ENCODE results near the gene CRYBA2.

Gene CRYBA2

GRCh38 chr2:218981881-218982585 is 11.2 kb downstream of the CRYBA2 start:
- H3K4me3 ChIP-seq (ENCODE audit: low read depth, low read length), result peak overlapping the region; percentile 56
- peaks cover 82% of the 10 kb centered on the region for H3K27me3 ChIP-seq (ENCODE audit: insufficient read depth, low read length)
- H2AFZ ChIP-seq (ENCODE audit: low read length, unreplicated experiment), result peak overlapping the region; percentile 5
- H3K79me2 ChIP-seq (ENCODE audit: control insufficient read depth, insufficient read depth, low read length, unreplicated experiment), result no peaks in the 10 kb centered on the region
- H3K27ac ChIP-seq (ENCODE audit: low read depth, low read length), result no peak overlapping the region
- H3K4me1 ChIP-seq (ENCODE audit: control insufficient read depth, insufficient read depth, low read length, unreplicated experiment), result no peaks in the 10 kb centered on the region
- no peaks in the 10 kb centered on the region for H3K36me3 ChIP-seq (ENCODE audit: insufficient read depth, low read length)

GRCh38 chr2:218981390-218981880 is 11.8 kb downstream of the CRYBA2 start:
- H3K4me1 ChIP-seq (ENCODE audit: control insufficient read depth, insufficient read depth, low read length, unreplicated experiment), result no peaks in the 10 kb centered on the region
- peaks cover 82% of the 10 kb centered on the region for H3K27me3 ChIP-seq (ENCODE audit: insufficient read depth, low read length)
- H3K36me3 ChIP-seq (ENCODE audit: insufficient read depth, low read length), result no peaks in the 10 kb centered on the region
- no peak overlapping the region for H2AFZ ChIP-seq (ENCODE audit: low read length, unreplicated experiment)
- no peak overlapping the region for H3K27ac ChIP-seq (ENCODE audit: low read depth, low read length)
- peak overlapping the region; percentile 56; the same call in 1 of the 2 replicates for H3K4me3 ChIP-seq (ENCODE audit: low read depth, low read length)
- no peaks in the 10 kb centered on the region for H3K79me2 ChIP-seq (ENCODE audit: control insufficient read depth, insufficient read depth, low read length, unreplicated experiment)

DNA sequence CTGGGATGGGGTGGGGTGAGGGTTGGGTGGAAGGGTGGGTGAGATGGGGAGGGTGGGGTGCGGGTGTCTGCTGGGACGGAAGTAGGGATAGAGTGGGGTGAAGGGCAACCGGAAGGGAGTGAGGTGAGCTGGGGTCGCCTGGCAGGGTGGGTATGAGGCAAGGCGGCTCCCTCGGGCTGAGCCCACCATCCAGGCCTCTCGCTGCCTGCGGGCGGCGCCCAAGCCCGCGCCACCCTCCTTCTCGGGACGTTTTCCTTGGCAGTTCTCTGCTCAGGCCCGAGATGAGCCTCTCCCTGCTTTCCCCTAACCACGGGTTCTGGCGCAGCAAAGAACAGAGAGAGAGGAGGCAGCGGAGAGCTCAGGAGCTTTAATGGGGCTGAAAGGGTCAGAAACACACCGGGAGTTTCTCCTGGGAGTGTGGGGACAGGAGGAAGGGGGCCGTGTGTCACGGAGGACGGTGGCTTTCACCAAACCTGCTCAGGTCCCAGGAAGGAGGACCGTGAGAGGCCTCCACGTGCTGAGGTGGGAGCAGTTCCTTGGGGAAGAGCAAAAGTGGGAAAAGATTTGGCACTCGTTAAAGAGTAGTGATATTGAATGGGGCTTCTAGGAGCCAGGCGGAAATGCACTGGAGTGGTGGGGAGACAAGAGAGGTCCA is 12.4 kb downstream of the CRYBA2 start:
- Histone ChIP-seq H3K27me3 (ENCODE audit: insufficient read depth, low read length) (peaks cover 82% of the 10 kb centered on the region), H3K36me3 (ENCODE audit: insufficient read depth, low read length) (no peaks in the 10 kb centered on the region), H3K4me1 (ENCODE audit: control insufficient read depth, insufficient read depth, low read length, unreplicated experiment) (no peaks in the 10 kb centered on the region), H2AFZ (ENCODE audit: low read length, unreplicated experiment) (no peak overlapping the region), H3K27ac (ENCODE audit: low read depth, low read length) (no peak overlapping the region), H3K4me3 (ENCODE audit: low read depth, low read length) (peak overlapping the region; percentile 42), H3K79me2 (ENCODE audit: control insufficient read depth, insufficient read depth, low read length, unreplicated experiment) (no peaks in the 10 kb centered on the region)

DNA sequence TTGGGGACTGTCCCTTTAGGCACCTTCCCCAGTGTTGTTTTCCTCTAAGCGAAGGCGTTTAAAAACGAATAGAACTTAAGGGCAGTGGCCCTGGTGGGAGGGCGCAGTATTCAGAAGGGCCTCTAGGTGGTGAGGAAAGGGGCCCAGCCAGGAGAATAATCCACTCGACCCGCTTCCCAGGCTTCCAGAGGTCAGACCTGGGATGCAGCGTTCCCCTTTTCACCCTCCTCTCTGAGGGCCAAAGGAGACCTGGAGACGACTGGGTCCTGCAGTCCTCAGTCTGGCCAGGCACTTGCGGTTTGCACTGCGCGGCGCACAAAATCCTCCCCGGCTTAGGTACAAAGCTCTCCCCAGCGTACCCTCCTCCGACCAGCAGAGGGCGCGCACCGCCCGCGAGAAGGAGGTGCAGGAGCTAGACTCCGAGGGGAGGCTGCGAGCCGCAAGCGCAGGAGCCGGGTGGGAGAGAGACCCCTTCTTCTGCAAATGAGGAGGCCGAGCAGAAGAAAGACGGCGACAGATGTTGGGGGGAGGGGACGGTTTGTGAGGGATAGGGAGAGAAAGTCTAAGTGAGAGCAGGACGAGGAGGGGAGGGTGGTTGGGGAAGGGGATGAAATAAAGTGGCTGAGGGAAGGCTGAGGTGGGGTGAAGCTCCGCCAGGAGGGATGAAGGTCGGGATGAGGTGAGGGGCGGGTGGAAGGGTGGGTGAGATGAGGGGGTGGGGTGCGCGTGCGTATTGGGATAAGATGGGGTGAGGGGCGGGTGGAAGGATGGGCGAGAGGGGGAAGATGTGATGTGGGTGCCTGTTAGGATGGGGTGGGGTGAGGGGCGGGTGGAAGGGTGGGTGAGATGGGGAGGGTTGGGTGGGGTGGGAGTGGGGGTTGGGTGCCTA is 13.1 kb downstream of the CRYBA2 start:
- Histone ChIP-seq H3K79me2 (ENCODE audit: control insufficient read depth, insufficient read depth, low read length, unreplicated experiment) (no peaks in the 10 kb centered on the region), H3K27me3 (ENCODE audit: insufficient read depth, low read length) (peaks cover 82% of the 10 kb centered on the region), H3K4me1 (ENCODE audit: control insufficient read depth, insufficient read depth, low read length, unreplicated experiment) (no peaks in the 10 kb centered on the region), H3K27ac (ENCODE audit: low read depth, low read length) (no peak overlapping the region), H3K36me3 (ENCODE audit: insufficient read depth, low read length) (no peaks in the 10 kb centered on the region), H3K4me3 (ENCODE audit: low read depth, low read length) (peak overlapping the region; percentile 67), H2AFZ (ENCODE audit: low read length, unreplicated experiment) (no peak overlapping the region)

DNA sequence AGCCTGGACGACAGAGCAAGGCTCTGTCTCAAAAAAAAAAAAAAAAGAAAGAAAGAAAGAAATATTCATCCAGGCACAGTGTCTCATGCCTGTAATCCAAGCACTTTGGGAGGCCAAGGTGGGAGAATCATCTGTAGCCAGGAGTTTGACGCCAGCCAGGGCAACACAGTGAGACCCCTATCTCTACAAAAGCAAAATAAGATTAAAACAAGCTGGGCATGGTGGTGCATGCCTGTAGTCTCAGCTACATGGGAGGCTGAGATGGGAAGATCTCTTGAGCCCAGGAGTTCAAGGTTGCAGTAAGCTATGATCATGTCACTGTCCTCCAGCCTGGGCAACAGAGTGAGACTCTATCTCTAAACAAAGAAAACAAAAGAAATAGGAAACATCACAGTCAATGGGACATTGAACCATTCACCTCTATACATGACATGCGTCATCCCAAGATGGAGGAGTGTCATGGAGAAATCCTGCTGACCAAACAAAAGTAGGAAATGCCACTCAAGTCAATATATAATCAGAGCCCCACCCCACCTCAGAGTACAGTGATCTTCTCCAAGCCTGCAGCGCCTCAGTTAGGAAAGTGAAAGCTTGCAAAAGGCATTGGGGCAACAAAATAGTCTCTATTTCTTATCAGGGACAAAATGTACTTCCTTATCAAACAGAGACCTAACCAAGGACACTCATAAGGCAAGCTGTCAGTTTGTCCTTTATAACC is 18.0 kb downstream of the CRYBA2 start:
- Histone ChIP-seq H3K36me3 (ENCODE audit: insufficient read depth, low read length) (no peaks in the 10 kb centered on the region), H3K27me3 (ENCODE audit: insufficient read depth, low read length) (peaks cover 76% of the 10 kb centered on the region), H2AFZ (ENCODE audit: low read length, unreplicated experiment) (no peak overlapping the region), H3K4me1 (ENCODE audit: control insufficient read depth, insufficient read depth, low read length, unreplicated experiment) (no peaks in the 10 kb centered on the region), H3K79me2 (ENCODE audit: control insufficient read depth, insufficient read depth, low read length, unreplicated experiment) (no peaks in the 10 kb centered on the region), H3K27ac (ENCODE audit: low read depth, low read length) (no peak overlapping the region), H3K4me3 (ENCODE audit: low read depth, low read length) (no peak overlapping the region)

DNA sequence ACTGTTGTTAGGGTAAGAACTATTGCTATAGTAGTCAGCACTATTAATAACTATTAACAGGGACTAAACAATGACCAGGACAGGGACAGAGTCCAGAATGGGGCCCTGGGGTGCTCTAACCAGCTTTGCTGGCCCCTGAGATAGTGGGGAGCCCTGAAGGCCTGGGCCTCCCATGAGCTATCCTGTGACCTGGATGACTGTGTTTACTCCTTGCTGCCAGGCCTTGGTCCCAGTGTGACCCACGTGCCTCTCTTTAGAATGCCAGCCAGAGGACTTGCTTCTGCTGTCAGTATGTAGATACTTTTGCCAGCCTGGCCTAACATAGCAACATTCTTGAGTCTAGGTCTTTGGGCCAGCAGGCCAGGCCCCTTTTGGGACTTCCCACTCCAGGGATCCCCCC is 22.3 kb downstream of the CRYBA2 start:
- H3K79me2 ChIP-seq (ENCODE audit: control insufficient read depth, insufficient read depth, low read length, unreplicated experiment), result no peaks in the 10 kb centered on the region
- no peak overlapping the region for H3K27ac ChIP-seq (ENCODE audit: low read depth, low read length)
- no peaks in the 10 kb centered on the region for H3K36me3 ChIP-seq (ENCODE audit: insufficient read depth, low read length)
- H3K27me3 ChIP-seq (ENCODE audit: insufficient read depth, low read length), result peaks cover 79% of the 10 kb centered on the region
- no peak overlapping the region for H3K4me3 ChIP-seq (ENCODE audit: low read depth, low read length)
- no peaks in the 10 kb centered on the region for H3K4me1 ChIP-seq (ENCODE audit: control insufficient read depth, insufficient read depth, low read length, unreplicated experiment)
- H2AFZ ChIP-seq (ENCODE audit: low read length, unreplicated experiment), result no peak overlapping the region

- Histone ChIP-seq H3K4me1 (ENCODE audit: control insufficient read depth, insufficient read depth, low read length, unreplicated experiment) (peaks cover 13% of the 10 kb centered on the region), H2AFZ (ENCODE audit: low read length, unreplicated experiment) (peak overlapping the region; percentile 11), H3K79me2 (ENCODE audit: control insufficient read depth, insufficient read depth, low read length, unreplicated experiment) (no peaks in the 10 kb centered on the region), H3K27me3 (ENCODE audit: insufficient read depth, low read length) (peaks cover 60% of the 10 kb centered on the region), H3K27ac (ENCODE audit: low read depth, low read length) (peak overlapping the region; percentile 81), H3K36me3 (ENCODE audit: insufficient read depth, low read length) (no peaks in the 10 kb centered on the region), H3K4me3 (ENCODE audit: low read depth, low read length) (peak overlapping the region; percentile 52)
Measured at GRCh38 chr2:218964041-218964771, 29.0 kb downstream of the CRYBA2 start.

GRCh38 chr2:218963601-218964000 is 29.6 kb downstream of the CRYBA2 start:
- Histone ChIP-seq H3K4me3 (ENCODE audit: low read depth, low read length) (peak overlapping the region; percentile 52), H3K4me1 (ENCODE audit: control insufficient read depth, insufficient read depth, low read length, unreplicated experiment) (peaks cover 13% of the 10 kb centered on the region), H2AFZ (ENCODE audit: low read length, unreplicated experiment) (peak overlapping the region; percentile 11), H3K27me3 (ENCODE audit: insufficient read depth, low read length) (peaks cover 62% of the 10 kb centered on the region), H3K79me2 (ENCODE audit: control insufficient read depth, insufficient read depth, low read length, unreplicated experiment) (no peaks in the 10 kb centered on the region), H3K36me3 (ENCODE audit: insufficient read depth, low read length) (no peaks in the 10 kb centered on the region), H3K27ac (ENCODE audit: low read depth, low read length) (peak overlapping the region; percentile 81)

GRCh38 chr2:218962859-218963492 is 30.2 kb downstream of the CRYBA2 start:
- no peak overlapping the region for H3K27ac ChIP-seq (ENCODE audit: low read depth, low read length)
- H3K4me3 ChIP-seq (ENCODE audit: low read depth, low read length), result no peak overlapping the region
- H3K27me3 ChIP-seq (ENCODE audit: insufficient read depth, low read length), result peaks cover 62% of the 10 kb centered on the region
- no peaks in the 10 kb centered on the region for H3K36me3 ChIP-seq (ENCODE audit: insufficient read depth, low read length)
- H3K79me2 ChIP-seq (ENCODE audit: control insufficient read depth, insufficient read depth, low read length, unreplicated experiment), result no peaks in the 10 kb centered on the region
- H2AFZ ChIP-seq (ENCODE audit: low read length, unreplicated experiment), result no peak overlapping the region
- H3K4me1 ChIP-seq (ENCODE audit: control insufficient read depth, insufficient read depth, low read length, unreplicated experiment), result peaks cover 13% of the 10 kb centered on the region
